SK-N-SH (cell line): ENCODE data around the gene AURKB. TPM values are rescaled to one million over a fixed set of nuclear protein-coding genes. Genes with fewer than 3 reads are reported as not detected.
A peak's percentile ranks its signal among the peaks of the same experiment; 100 is the strongest.

ENCODE experiments used
- CTCF ChIA-PET: fragments of 300-600, 350-600 bp; formaldehyde crosslinking; extraction: SDS; loops from one replicate; lab custom pipeline; 2021; lab: Yijun Ruan, JAX
- POLR2A ChIA-PET: fragments of 350-600 bp; sonication (Branson Sonifier 250); formaldehyde crosslinking; extraction: SDS; loops from one replicate; lab custom pipeline; 2020; ENCODE audit warnings: antibody characterized with exemption, inconsistent platforms; lab: Yijun Ruan, JAX
- DNase-seq: peaks from one replicate; pipeline ENCODE4 v3.0.0; 2012
- H2AFZ ChIP-seq: fragments of 200-600 bp; sonication (generic); 2 replicates; pipeline ENCODE4 v1.8.1; 2016; ENCODE audit warnings: antibody characterized with exemption, mild to moderate bottlenecking, low read depth
- H3F3A ChIP-seq: fragments of 200-600 bp; sonication (generic); replicated peaks from 2 replicates; pipeline ENCODE3; 2016; ENCODE audit warnings: antibody characterized with exemption, mild to moderate bottlenecking; ENCODE audit not compliant: insufficient read depth
- H3K27ac ChIP-seq, 2 experiments: fragments of 200-500 bp in 1 of 2; fragments of 200-600 bp in 1 of 2; sonication (Bioruptor generic) in 1 of 2; sonication (generic), shearing (Covaris generic) in 1 of 2; 2 replicates each; pipeline versions ENCODE4 v1.5.1 to v1.6.1; 2014 to 2016; ENCODE audit warnings: low read depth in 2 of 2, inconsistent platforms in 1 of 2, low read length in 1 of 2, mild to moderate bottlenecking in 1 of 2, mixed read lengths in 1 of 2
- H3K27me3 ChIP-seq: fragments of 200-600 bp; sonication (generic), shearing (Covaris generic); 2 replicates; pipeline ENCODE4 v1.6.1; 2016; ENCODE audit warnings: mixed run types; ENCODE audit not compliant: insufficient read depth
- H3K36me3 ChIP-seq, 2 experiments: fragments of 200-500 bp in 1 of 2; fragments of 200-600 bp in 1 of 2; sonication (Bioruptor generic) in 1 of 2; sonication (generic) in 1 of 2; replicated peaks in 1 of 2; 2 replicates each; pipeline versions ENCODE3 to v1.5.1; 2014 to 2016; ENCODE audit warnings: low read length in 1 of 2, mild to moderate bottlenecking in 1 of 2; ENCODE audit not compliant: insufficient read depth in 2 of 2, control insufficient read depth in 1 of 2
- H3K4me1 ChIP-seq, 2 experiments: fragments of 200-500 bp in 1 of 2; fragments of 200-600 bp in 1 of 2; sonication (Bioruptor generic) in 1 of 2; sonication (generic), shearing (Covaris generic) in 1 of 2; 2 replicates each; pipeline versions ENCODE4 v1.5.1 to v1.6.1; 2014 to 2016; ENCODE audit warnings: low read depth in 1 of 2, low read length in 1 of 2, mixed run types in 1 of 2; ENCODE audit not compliant: insufficient read depth in 2 of 2, control insufficient read depth in 1 of 2
- H3K4me2 ChIP-seq: fragments of 200-600 bp; sonication (generic), shearing (Covaris generic); 2 replicates; pipeline ENCODE4 v1.6.1; 2017; ENCODE audit warnings: mixed run types
- H3K4me3 ChIP-seq, 2 experiments: fragments of 200-500 bp in 1 of 2; fragments of 200-600 bp in 1 of 2; sonication (Bioruptor generic) in 1 of 2; sonication (generic), shearing (Covaris generic) in 1 of 2; 2 replicates each; pipeline versions ENCODE4 v1.5.1 to v1.8.1; 2014 to 2016; ENCODE audit warnings: low read depth in 2 of 2, inconsistent platforms in 1 of 2, low read length in 1 of 2, mild to moderate bottlenecking in 1 of 2, mixed read lengths in 1 of 2, moderate library complexity in 1 of 2
- H3K79me2 ChIP-seq: fragments of 200-600 bp; sonication (generic); 2 replicates; pipeline ENCODE4 v1.8.1; 2017; ENCODE audit warnings: mild to moderate bottlenecking; ENCODE audit not compliant: insufficient read depth
- H3K9ac ChIP-seq: fragments of 200-600 bp; sonication (generic); 2 replicates; pipeline ENCODE4 v1.6.1; 2017; ENCODE audit warnings: mixed run types
- H3K9me2 ChIP-seq: fragments of 200-600 bp; sonication (generic); 2 replicates; pipeline ENCODE4 v1.6.1; 2017; ENCODE audit warnings: mixed run types
- H3K9me3 ChIP-seq: fragments of 200-600 bp; sonication (generic); 2 replicates; pipeline ENCODE4 v1.6.1; 2017; ENCODE audit warnings: mixed run types, mild to moderate bottlenecking, moderate library complexity
- H4K20me1 ChIP-seq: fragments of 200-600 bp; sonication (generic); 2 replicates; pipeline ENCODE4 v1.6.1; 2017; ENCODE audit warnings: mild to moderate bottlenecking, mixed run types; ENCODE audit not compliant: insufficient read depth
- CHD2 ChIP-seq: fragments of 150-350 bp; IDR thresholded peaks from 2 replicates; pipeline ENCODE4 v1.6.1; 2018; ENCODE audit warnings: low read length; ENCODE audit not compliant: partially characterized antibody
- EP300 ChIP-seq, 2 experiments: IDR thresholded peaks; 2 replicates each; pipeline versions ENCODE4 v1.4.0 to v1.6.1; 2012; ENCODE audit warnings: borderline replicate concordance in 1 of 2, low read depth in 1 of 2, low read length in 1 of 2
- EZH2phosphoT487 ChIP-seq: fragments of 200-600 bp; sonication (generic); IDR thresholded peaks from 2 replicates; pipeline ENCODE4 v1.6.1; 2017; ENCODE audit warnings: low read depth, mixed run types, mild to moderate bottlenecking, antibody characterized with exemption, moderate library complexity, borderline replicate concordance
- FOSL2 ChIP-seq: IDR thresholded peaks from 2 replicates; pipeline ENCODE4 v1.4.0; 2012; ENCODE audit warnings: low read depth, mild to moderate bottlenecking, moderate library complexity, borderline replicate concordance
- FOXJ3 ChIP-seq: sonication (generic); formaldehyde crosslinking; IDR thresholded peaks from 2 replicates; pipeline ENCODE4 v1.5.1; 2020; ENCODE audit warnings: mild to moderate bottlenecking, missing genetic modification reagents
- FOXM1 ChIP-seq: IDR thresholded peaks from 2 replicates; pipeline ENCODE4 v1.4.0; 2012; ENCODE audit warnings: low read depth, mild to moderate bottlenecking
- GABPA ChIP-seq: IDR thresholded peaks from 2 replicates; pipeline ENCODE4 v1.4.0; 2012; ENCODE audit warnings: low read depth, mild to moderate bottlenecking
- IRF3 ChIP-seq: fragments of 150-350 bp; IDR thresholded peaks from 2 replicates; pipeline ENCODE4 v1.6.1; 2016; ENCODE audit warnings: mild to moderate bottlenecking, low read depth, low read length
- JUND ChIP-seq: IDR thresholded peaks from 2 replicates; pipeline ENCODE4 v1.4.0; 2012
- MXI1 ChIP-seq: IDR thresholded peaks from 2 replicates; pipeline ENCODE4 v1.6.1; 2012; ENCODE audit warnings: mild to moderate bottlenecking, low read depth, low read length, improper control_type of control experiment
- NRF1 ChIP-seq: IDR thresholded peaks from 2 replicates; pipeline ENCODE4 v1.6.1; 2012; ENCODE audit warnings: low read depth, mild to moderate bottlenecking, low read length
- POLR2AphosphoS5 ChIP-seq: IDR thresholded peaks from 2 replicates; pipeline ENCODE4 v1.6.1; 2012; ENCODE audit warnings: low read depth, low read length
- RAD21 ChIP-seq: IDR thresholded peaks from 2 replicates; pipeline ENCODE4 v1.6.1; 2012; ENCODE audit warnings: mild to moderate bottlenecking, low read length
- RCOR1 ChIP-seq: fragments of 150-350 bp; IDR thresholded peaks from 2 replicates; pipeline ENCODE4 v1.6.1; 2017; ENCODE audit warnings: antibody characterized with exemption, low read length
- RFX5 ChIP-seq: IDR thresholded peaks from 2 replicates; pipeline ENCODE4 v1.6.1; 2012; ENCODE audit warnings: mild to moderate bottlenecking, improper control_type of control experiment, low read length
- SIN3A ChIP-seq: IDR thresholded peaks from 2 replicates; pipeline ENCODE4 v1.6.1; 2012; ENCODE audit warnings: low read depth, mild to moderate bottlenecking, low read length, moderate library complexity, borderline replicate concordance
- TAF1 ChIP-seq: IDR thresholded peaks from 2 replicates; pipeline ENCODE4 v1.6.1; 2012; ENCODE audit warnings: low read depth, mild to moderate bottlenecking, low read length, moderate library complexity, borderline replicate concordance
- TCF12 ChIP-seq: IDR thresholded peaks from 2 replicates; pipeline ENCODE4 v1.4.0; 2012
- USF1 ChIP-seq: IDR thresholded peaks from 2 replicates; pipeline ENCODE4 v1.4.0; 2012; ENCODE audit warnings: low read depth, borderline replicate concordance
- ZBTB33 ChIP-seq: IDR thresholded peaks from 2 replicates; pipeline ENCODE4 v1.4.0; 2012; ENCODE audit warnings: low read depth, borderline replicate concordance
- WGBS: methylation state at CpG from one replicate; pipeline ENCODE4 v1.1.6; 2017; ENCODE audit warnings: low lambda C conversion rate; 5-methylcytosine and 5-hydroxymethylcytosine counted together
- polyA plus RNA-seq, 3 experiments: library from polyadenylated mRNA; depleted of rRNA; stranded (reverse); fragments of >200 nt; gene quantifications; 2 replicates each; pipeline ENCODE4 v1.2.3, GENCODE V29; 2012
- TF ChIP-seq, protein P1 (sequence below): fragments of 200-600 bp; sonication (generic); IDR thresholded peaks from 2 replicates; pipeline ENCODE4 v1.6.1; 2017; ENCODE audit warnings: antibody characterized with exemption, mild to moderate bottlenecking, moderate library complexity
- TF ChIP-seq, protein P2 (sequence below): IDR thresholded peaks from 2 replicates; pipeline ENCODE4 v1.6.1; 2012; ENCODE audit warnings: mild to moderate bottlenecking, low read depth, low read length, moderate library complexity

AURKB gene
- polyA plus RNA-seq, 1 of the 3 experiments (the other 2 are of a cell fraction), result 43.9 TPM

DNA sequence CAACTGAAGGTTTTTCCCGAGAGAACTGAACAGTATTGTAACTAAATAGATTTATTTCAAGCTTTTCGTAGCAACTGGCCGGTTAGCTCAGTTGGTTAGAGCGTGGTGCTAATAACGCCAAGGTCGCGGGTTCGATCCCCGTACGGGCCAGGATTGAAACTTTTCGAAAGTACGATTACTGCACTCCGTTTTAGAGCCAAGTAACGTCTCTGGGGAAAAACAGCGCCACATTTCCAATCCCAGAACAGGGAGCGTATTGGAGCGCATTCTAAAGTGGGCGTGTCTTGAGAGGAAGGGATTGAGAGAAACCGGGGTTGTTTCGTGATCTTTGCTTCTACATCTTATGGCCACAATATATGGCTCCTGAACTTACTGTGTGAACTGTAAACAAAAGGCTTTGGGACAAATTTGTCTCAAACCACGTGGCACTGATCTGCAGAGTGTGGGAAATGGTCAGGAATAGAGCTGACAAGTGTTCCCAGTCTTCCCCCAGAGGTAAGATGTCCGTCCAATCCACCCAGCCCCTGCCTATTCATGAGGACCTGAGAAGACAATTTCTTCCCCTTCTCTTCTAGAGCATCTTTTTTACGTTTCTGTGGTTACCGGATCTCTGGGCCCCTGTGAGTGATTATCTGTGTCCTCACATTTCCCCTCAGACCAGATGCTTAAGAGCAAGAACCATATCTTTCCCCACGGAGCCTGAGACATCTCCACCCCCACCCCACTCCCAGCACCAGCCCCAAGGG lies 22.7 kb downstream of the AURKB start:
- peaks cover 9 to 33% of the 10 kb centered on the region in 2 experiments; a peak in 3 of 4 replicates for H3K4me1 ChIP-seq
- H3K4me2 ChIP-seq, result peak overlapping the region; percentile 93
- no peaks in the 10 kb centered on the region for H3K9me2 ChIP-seq
- 2% methylated on average over 25 of the region's 25 CpGs for WGBS
- peaks cover 13% of the 10 kb centered on the region for H4K20me1 ChIP-seq
- peak; percentile 79 for DNase-seq
- no peaks in the 10 kb centered on the region for H3K36me3 ChIP-seq
- POLR2A ChIA-PET, result interaction anchor here (0.6 to 4.4 kb wide), 5 partner anchors 14 to 34 kb away, joined by 3 to 33 read pairs (median 4); partner anchors contain the start of gene AURKB
- peak overlapping the region; percentile 52; the same call in 1 of the 2 replicates for H2AFZ ChIP-seq
- H3K79me2 ChIP-seq, result peaks cover 18% of the 10 kb centered on the region; the same call in 1 of the 2 replicates
- H3K9me3 ChIP-seq, result no peaks in the 10 kb centered on the region
- CTCF ChIA-PET, result interaction anchor here (0.7 to 5.5 kb wide), 14 partner anchors 11 to 559 kb away, joined by 3 to 55 read pairs (median 5); partner anchors contain the start of genes ALOXE3, HES7 and TMEM107
- H3K27me3 ChIP-seq, result no peaks in the 10 kb centered on the region
- peak overlapping the region; percentile 88 to 94 for H3K4me3 ChIP-seq
- peak overlapping the region; percentile 85; the same call in 1 of the 2 replicates for H3K9ac ChIP-seq
- H3K27ac ChIP-seq, result peak overlapping the region; percentile 79 to 94
- peaks cover 43% of the 10 kb centered on the region for H3F3A ChIP-seq
- TF ChIP-seq TAF1 (peak; percentile 16; the same call in 1 of the 2 replicates), RCOR1 (peak; percentile 77), USF1 (peak; percentile 76), TCF12 (peak; percentile 23; the same call in 1 of the 2 replicates), RAD21 (0 out of 2 replicates have a peak, but pooled peaks have one; percentile 8), ZBTB33 (no peak; the same call in 1 of the 2 replicates), IRF3 (no peak; the same call in 1 of the 2 replicates), CHD2 (peak; percentile 54), FOSL2 (peak; percentile 79), SIN3A (peak; percentile 83), MXI1 (peak; percentile 99), RFX5 (peak; percentile 76), POLR2AphosphoS5 (peak; percentile 88), NRF1 (no peak), GABPA (no peak), FOXJ3 (CRISPR knock-in tag) (no peak), EZH2phosphoT487 (no peak), JUND (no peak), FOXM1 (no peak), EP300 (IDR thresholded peaks at IDR 0.05; ENCODE audit: borderline replicate concordance in 1 of 2, low read depth in 1 of 2, low read length in 1 of 2) (0 out of 4 replicates have a peak, but pooled peaks of 1 of the 2 experiments have one; percentile 44)
- TF ChIP-seq, protein P1, sequence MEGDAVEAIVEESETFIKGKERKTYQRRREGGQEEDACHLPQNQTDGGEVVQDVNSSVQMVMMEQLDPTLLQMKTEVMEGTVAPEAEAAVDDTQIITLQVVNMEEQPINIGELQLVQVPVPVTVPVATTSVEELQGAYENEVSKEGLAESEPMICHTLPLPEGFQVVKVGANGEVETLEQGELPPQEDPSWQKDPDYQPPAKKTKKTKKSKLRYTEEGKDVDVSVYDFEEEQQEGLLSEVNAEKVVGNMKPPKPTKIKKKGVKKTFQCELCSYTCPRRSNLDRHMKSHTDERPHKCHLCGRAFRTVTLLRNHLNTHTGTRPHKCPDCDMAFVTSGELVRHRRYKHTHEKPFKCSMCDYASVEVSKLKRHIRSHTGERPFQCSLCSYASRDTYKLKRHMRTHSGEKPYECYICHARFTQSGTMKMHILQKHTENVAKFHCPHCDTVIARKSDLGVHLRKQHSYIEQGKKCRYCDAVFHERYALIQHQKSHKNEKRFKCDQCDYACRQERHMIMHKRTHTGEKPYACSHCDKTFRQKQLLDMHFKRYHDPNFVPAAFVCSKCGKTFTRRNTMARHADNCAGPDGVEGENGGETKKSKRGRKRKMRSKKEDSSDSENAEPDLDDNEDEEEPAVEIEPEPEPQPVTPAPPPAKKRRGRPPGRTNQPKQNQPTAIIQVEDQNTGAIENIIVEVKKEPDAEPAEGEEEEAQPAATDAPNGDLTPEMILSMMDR, result peak; percentile 21
- TF ChIP-seq, protein P2, sequence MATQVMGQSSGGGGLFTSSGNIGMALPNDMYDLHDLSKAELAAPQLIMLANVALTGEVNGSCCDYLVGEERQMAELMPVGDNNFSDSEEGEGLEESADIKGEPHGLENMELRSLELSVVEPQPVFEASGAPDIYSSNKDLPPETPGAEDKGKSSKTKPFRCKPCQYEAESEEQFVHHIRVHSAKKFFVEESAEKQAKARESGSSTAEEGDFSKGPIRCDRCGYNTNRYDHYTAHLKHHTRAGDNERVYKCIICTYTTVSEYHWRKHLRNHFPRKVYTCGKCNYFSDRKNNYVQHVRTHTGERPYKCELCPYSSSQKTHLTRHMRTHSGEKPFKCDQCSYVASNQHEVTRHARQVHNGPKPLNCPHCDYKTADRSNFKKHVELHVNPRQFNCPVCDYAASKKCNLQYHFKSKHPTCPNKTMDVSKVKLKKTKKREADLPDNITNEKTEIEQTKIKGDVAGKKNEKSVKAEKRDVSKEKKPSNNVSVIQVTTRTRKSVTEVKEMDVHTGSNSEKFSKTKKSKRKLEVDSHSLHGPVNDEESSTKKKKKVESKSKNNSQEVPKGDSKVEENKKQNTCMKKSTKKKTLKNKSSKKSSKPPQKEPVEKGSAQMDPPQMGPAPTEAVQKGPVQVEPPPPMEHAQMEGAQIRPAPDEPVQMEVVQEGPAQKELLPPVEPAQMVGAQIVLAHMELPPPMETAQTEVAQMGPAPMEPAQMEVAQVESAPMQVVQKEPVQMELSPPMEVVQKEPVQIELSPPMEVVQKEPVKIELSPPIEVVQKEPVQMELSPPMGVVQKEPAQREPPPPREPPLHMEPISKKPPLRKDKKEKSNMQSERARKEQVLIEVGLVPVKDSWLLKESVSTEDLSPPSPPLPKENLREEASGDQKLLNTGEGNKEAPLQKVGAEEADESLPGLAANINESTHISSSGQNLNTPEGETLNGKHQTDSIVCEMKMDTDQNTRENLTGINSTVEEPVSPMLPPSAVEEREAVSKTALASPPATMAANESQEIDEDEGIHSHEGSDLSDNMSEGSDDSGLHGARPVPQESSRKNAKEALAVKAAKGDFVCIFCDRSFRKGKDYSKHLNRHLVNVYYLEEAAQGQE, result 0 out of 2 replicates have a peak, but pooled peaks have one; percentile 55
